LNCAP (cell line): ENCODE results near the gene PDE1C.

Experiments used
- TF ChIP-seq, protein P1 (sequence below): fragments of 450-650 bp; IDR thresholded peaks from 2 replicates; pipeline ENCODE4 v1.5.1; 2017; ENCODE audit warnings: mild to moderate bottlenecking

The PDE1C gene

DNA sequence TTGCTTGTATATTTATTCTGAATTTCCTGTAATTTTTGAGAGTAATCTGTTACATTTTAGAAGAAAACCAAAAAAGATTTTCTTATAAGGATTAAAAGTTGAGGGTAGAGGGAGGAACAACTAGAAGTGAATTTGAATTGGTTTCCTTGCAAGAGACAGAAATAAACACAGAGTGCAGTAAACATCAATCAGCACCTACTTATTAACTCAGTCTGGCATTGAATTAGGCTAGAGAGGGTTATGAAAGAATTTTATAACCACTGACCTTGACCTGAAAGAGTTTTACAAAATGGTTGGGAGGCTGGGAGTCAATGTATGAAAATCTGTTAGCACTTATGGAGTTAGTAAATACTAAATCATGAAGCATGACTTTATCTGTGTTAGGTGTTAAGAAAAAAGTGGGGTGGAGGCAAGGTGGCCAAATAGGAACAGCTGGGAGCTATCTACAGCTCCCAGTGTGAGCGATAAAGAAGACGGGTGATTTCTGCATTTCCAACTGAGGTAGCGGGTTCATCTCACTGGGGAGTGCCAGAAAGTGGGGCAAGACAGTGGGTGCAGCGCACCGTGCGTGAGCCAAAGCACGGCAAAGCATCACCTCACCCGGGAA lies 106.5 kb downstream of the PDE1C start:
- TF ChIP-seq, protein P1, sequence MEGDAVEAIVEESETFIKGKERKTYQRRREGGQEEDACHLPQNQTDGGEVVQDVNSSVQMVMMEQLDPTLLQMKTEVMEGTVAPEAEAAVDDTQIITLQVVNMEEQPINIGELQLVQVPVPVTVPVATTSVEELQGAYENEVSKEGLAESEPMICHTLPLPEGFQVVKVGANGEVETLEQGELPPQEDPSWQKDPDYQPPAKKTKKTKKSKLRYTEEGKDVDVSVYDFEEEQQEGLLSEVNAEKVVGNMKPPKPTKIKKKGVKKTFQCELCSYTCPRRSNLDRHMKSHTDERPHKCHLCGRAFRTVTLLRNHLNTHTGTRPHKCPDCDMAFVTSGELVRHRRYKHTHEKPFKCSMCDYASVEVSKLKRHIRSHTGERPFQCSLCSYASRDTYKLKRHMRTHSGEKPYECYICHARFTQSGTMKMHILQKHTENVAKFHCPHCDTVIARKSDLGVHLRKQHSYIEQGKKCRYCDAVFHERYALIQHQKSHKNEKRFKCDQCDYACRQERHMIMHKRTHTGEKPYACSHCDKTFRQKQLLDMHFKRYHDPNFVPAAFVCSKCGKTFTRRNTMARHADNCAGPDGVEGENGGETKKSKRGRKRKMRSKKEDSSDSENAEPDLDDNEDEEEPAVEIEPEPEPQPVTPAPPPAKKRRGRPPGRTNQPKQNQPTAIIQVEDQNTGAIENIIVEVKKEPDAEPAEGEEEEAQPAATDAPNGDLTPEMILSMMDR = no peak

DNA sequence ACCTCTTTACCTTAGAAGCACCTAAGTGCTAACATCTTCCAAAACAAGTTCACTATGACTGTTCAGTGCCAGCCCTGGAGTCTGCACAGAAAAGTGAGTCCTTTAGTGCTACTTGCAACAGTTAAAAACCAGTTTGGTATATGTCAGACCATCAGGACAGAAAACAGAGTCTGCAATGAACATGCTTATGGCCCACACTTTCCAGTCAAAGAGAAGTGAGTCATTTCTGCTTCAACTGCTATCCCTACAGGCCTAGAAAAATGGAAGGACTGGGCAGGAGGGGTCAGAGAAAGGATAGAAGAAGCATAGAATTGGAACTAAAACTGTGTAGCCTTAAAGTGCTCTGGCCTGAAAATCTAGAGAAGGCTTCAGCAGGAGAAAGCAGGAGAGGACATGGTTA lies 108.0 kb downstream of the PDE1C start:
- TF ChIP-seq, protein P1 = no peak

DNA sequence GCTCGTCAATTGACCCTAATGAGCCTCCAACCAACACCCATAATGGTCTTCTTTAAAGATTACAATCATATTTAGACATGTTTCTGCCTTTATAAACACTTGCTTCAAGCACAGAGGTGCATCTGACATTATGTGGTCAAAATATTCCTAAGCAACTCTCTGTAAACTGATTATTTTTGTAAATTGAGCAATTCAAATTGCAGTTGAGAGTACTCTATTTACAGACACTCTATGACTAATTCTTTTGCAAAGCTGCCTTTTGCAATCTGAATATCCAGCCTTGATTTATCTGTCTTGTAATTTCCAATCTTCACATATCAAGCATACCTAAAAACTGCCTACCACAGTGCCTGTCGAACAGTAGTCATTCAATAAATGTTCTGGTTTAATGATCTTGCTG lies 112.0 kb downstream of the PDE1C start:
- TF ChIP-seq, protein P1 = no peak

DNA sequence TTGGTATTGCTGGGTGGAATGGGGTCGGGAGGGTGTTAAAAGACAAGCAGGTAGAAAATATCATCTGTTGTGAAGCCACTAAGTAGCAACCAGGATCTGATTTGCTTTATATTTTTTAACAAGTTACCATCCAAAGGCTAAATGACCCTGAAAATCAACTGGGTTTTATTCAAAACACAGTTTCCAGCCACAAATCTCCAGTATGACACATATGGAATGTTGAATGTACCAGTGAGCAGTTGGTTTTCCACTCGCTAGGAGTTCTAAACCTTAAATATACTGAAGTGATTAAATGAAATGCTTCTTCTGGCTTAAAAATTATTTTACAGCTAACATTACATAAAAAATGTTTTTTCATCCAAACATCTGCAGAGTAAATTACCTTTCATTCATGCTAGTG lies 112.5 kb downstream of the PDE1C start:
- TF ChIP-seq, protein P1 = no peak

DNA sequence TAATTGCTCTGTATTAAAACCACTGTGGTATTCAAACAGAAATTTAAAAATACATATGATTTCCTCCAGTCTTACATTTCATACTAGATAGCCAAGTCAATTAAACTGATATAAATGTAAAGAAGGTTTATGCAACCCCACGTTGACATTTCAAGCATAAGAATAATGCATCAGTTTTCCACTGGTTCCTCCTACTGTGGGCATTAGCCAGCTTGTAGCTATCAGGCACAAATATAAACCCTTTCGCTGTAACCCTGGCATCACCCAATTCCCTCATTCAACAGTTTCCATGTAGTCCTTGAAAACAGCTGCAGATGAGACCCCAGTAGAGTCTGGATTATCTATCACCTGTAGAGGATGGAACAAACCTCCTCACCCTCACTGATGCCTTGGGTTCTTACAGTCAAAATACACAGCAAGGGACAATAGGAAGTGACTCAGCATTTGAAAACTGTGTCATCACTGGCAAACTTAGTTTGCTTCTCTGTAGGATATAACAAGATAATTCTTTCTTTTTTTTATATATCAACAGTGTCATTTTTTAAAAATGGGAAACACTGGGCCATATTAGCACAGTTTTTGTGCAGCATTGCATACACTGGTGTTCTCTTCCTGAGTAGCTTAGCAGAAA lies 113.0 kb downstream of the PDE1C start:
- TF ChIP-seq, protein P1 = no peak

DNA sequence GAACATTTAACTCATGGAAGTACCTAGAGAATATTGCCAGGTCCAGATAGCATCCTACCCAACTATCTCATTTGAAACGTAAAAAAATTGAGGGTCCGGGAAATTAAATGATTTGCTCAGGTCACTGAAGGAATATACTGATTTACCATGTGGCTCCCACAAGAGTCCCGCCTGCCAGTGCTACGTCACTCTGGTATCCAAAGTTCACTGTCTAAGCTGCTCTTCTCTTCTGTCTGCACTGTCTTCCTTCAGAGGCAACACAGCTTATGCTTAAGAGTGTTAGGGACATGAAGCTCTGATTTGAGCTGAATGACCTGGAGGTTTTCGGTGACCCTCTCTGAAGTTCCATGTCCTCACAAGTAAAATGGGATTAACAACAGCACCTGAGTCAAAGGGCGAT lies 114.6 kb downstream of the PDE1C start:
- TF ChIP-seq, protein P1 = no peak

DNA sequence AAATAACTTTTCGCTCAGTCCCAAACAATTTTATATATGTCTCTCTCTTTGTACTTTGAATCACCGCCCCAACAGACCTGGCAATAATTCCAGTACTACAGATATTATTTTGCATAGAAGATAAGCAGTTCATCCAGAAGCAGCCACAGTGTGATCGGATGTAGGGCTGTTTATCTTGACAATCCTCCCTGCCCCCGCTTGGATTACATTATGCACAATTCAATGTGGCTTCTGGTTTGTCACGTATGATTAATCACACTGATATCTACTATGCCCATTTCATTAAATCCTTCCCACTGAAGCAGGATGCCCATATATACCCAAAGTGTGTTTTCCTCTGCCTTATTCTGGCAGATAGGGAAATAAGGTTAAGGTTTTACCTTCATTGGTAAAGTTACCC lies 115.2 kb downstream of the PDE1C start:
- TF ChIP-seq, protein P1 = no peak
